Transverse colon (tissue), 4 donors: Measurements from ENCODE around the gene CYB5R4. TPM values are rescaled to one million over a fixed set of nuclear protein-coding genes. Genes with fewer than 3 reads are reported as not detected.

Experiments used
- DNase-seq: peaks from one replicate; pipeline ENCODE4 v3.0.0-alpha.2; 2019
- H3K27ac ChIP-seq, 4 donors: fragments of 200-600 bp; sonication (generic); 2 replicates each; pipeline ENCODE4 v1.5.1; 2016 to 2018; ENCODE audit warnings: inconsistent platforms in 4 of 4
- H3K27me3 ChIP-seq: fragments of 200-600 bp; sonication (generic); 2 replicates; pipeline ENCODE4 v1.5.1; 2017; ENCODE audit warnings: inconsistent platforms
- H3K36me3 ChIP-seq, 4 donors: fragments of 200-600 bp; sonication (generic); 2 replicates each; pipeline ENCODE4 v1.5.1; 2017 to 2019; ENCODE audit warnings: inconsistent platforms in 4 of 4
- H3K4me1 ChIP-seq, 4 donors: fragments of 200-600 bp; sonication (generic); 2 replicates each; pipeline ENCODE4 v1.5.1; 2017 to 2020; ENCODE audit warnings: inconsistent platforms in 4 of 4
- H3K4me3 ChIP-seq, 4 donors: fragments of 200-600 bp; sonication (generic); 1 replicate in 1 of 4; 2 replicates in 3 of 4; pipeline versions ENCODE4 v1.5.1 to v1.6.1; 2017 to 2019; ENCODE audit warnings: inconsistent platforms in 4 of 4
- H3K9me3 ChIP-seq, 2 donors: fragments of 200-600 bp; sonication (generic); 2 replicates each; pipeline ENCODE4 v1.5.1; 2017 to 2019; ENCODE audit warnings: inconsistent platforms in 2 of 2
- EP300 ChIP-seq: sonication (generic); formaldehyde crosslinking; IDR thresholded peaks from one replicate; pipeline ENCODE4 v1.6.1; 2017; ENCODE audit warnings: antibody characterized with exemption, low read depth
- POLR2A ChIP-seq: fragments of 450-650 bp; IDR thresholded peaks from one replicate; pipeline ENCODE4 v1.6.1; 2016; ENCODE audit warnings: antibody characterized with exemption, mild to moderate bottlenecking, moderate library complexity
- POLR2AphosphoS5 ChIP-seq, 3 donors: sonication (generic); formaldehyde crosslinking; IDR thresholded peaks; one replicate each; pipeline ENCODE4 v1.6.1; 2016; ENCODE audit warnings: antibody characterized with exemption in 3 of 3
- WGBS, 2 donors: methylation state at CpG; one replicate each; pipeline ENCODE4 v1.1.5; 2018; ENCODE audit warnings: low coverage in 1 of 2; 5-methylcytosine and 5-hydroxymethylcytosine counted together
- in situ Hi-C, 4 donors: fragments of 200-750 bp; cut with MboI; loops; one replicate each; pipeline versions ENCODE4 v1.15.0 to v1.15.1; 2017; ENCODE audit warnings: low sequenced_read_pairs in 3 of 4, low pct_ligation_motif_present in 1 of 4, low pct_unique_long_range_greater_than_20kb in 1 of 4
- intact Hi-C: fragments of 100-400 bp; cut with DNase I; formaldehyde crosslinking; loops from one replicate; pipeline ENCODE4 v1.15.1; 2023; ENCODE audit warnings: low total_unique reads
- total RNA-seq, 4 donors: library from RNA; depleted of rRNA; stranded (reverse); fragments of >200 nt; gene quantifications; one replicate each; pipeline ENCODE4 v1.1.0, GENCODE V29; 2016
- TF ChIP-seq, protein P1 (sequence below), 5 experiments: fragments of 200-600 bp in 3 of 5; fragments of 450-650 bp in 2 of 5; sonication (generic) in 3 of 5; IDR thresholded peaks; 1 replicate in 2 of 5; 2 replicates in 3 of 5; pipeline ENCODE4 v1.5.1; 2016 to 2017; ENCODE audit warnings: antibody characterized with exemption in 5 of 5, inconsistent platforms in 3 of 5, mild to moderate bottlenecking in 2 of 5, moderate library complexity in 1 of 5

CYB5R4 gene
- total RNA-seq, 4 donors from 2014 or later = 6.0 to 10.5 (median 8.4) TPM

DNA sequence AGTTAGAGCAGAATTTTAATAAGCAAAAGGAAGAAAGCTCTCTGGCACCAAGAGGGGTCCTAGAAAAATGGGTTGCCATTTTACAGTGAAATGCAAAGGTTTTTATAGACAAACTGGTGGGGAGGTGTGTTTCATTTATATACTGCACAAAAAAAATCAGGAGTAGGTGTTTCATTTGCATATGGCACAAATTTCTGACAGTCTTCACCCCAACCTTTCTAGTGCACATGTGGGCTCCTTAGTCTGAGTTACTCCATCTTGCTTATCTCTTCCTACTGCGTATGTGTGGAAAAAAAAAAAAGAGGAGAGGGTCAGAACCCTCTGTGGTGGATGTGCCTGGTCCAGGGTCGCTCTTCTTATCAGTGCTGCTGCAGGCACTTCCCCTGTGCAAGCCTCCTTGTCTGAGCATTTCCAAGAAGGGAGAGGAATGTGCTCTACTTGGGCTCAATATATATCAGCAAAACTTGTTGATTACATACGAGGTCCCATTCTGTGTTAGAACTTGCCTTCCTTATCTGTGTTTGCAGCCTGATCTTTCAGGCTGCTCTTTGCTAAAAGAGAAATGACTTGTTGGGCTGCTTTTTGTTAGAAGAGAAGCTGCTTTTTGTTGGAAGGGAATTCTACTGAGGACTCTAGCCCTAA lies 115.0 kb downstream of the CYB5R4 start:
- no peak overlapping the region for H3K27ac ChIP-seq
- H3K36me3 ChIP-seq = no peaks in the 10 kb centered on the region
- in situ Hi-C loops (no loop called here), intact Hi-C loops (loop anchor here (1.0 kb wide), 1 partner anchor 24 kb away; no protein-coding TSS in a partner anchor)
- H3K4me3 ChIP-seq = no peak overlapping the region
- DNase-seq = no peak
- no peaks in the 10 kb centered on the region for H3K27me3 ChIP-seq
- TF ChIP-seq, protein P1, sequence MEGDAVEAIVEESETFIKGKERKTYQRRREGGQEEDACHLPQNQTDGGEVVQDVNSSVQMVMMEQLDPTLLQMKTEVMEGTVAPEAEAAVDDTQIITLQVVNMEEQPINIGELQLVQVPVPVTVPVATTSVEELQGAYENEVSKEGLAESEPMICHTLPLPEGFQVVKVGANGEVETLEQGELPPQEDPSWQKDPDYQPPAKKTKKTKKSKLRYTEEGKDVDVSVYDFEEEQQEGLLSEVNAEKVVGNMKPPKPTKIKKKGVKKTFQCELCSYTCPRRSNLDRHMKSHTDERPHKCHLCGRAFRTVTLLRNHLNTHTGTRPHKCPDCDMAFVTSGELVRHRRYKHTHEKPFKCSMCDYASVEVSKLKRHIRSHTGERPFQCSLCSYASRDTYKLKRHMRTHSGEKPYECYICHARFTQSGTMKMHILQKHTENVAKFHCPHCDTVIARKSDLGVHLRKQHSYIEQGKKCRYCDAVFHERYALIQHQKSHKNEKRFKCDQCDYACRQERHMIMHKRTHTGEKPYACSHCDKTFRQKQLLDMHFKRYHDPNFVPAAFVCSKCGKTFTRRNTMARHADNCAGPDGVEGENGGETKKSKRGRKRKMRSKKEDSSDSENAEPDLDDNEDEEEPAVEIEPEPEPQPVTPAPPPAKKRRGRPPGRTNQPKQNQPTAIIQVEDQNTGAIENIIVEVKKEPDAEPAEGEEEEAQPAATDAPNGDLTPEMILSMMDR (IDR thresholded peaks at IDR 0.05) = no peak
- TF ChIP-seq POLR2AphosphoS5 (IDR thresholded peaks at IDR 0.05) = no peak
- no peak for TF ChIP-seq EP300
- TF ChIP-seq POLR2A = no peak
- no peaks in the 10 kb centered on the region for H3K9me3 ChIP-seq
- WGBS, 2 donors = 60 to 61% methylated on average over 1 to 3 of the region's 3 CpGs
- no peaks in the 10 kb centered on the region for H3K4me1 ChIP-seq

DNA sequence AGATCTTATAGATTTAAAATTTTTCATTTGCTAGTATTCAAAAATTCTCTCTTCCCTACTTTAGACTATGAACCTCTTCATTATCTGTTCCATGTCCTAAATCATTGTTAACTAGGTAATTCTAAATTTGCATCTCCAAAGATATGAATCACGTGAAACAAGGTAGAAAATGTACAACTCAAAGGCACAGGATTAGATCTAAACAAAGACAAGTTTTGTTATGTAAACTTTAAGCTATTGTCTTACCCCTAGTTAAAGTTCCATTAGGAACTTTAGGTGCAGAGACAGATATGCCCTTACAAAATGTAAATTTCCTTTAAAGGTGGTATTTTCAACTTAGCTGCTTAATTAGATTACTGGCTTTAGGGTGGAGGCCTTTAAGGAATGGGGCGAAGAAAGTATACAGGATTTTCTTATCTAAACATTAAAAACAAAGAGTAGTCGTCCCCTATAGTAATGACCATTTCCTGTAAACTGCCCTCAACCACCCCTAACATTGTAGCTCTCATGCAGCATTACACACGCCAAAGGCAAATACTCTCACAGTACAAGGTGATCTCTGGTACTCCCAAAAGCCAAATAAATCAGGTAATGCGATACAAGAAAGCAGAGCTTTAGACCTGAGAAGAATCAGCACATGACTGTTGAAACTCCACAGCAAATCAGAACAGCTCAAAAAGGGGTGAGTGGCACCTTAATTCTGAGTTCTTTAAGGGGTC lies 116.7 kb downstream of the CYB5R4 start:
- Histone ChIP-seq H3K36me3 (no peaks in the 10 kb centered on the region), H3K27ac (no peak overlapping the region)
- WGBS, 2 donors = 65 to 72% methylated on average over 5 of the region's 5 CpGs

DNA sequence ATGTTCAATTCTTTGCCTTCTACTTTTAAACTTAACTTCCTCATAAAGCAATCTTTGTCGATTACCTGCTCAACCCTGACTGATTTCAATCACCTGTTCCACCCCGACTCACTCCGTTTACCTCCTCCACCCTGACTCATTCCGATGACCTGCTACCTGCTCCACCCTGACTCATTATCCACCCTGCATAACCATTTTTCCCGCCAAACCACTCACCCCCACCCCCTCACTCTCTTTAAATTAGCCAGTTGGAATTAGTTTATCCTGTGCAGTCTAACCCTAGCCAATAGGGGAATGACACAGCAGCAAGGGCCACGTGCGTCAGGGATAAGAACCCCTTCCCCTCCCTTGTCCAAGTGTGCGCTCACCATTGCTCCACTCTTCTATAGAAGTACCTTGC lies 117.4 kb downstream of the CYB5R4 start:
- Histone ChIP-seq H3K27ac (no peak overlapping the region), H3K9me3 (no peaks in the 10 kb centered on the region), H3K4me3 (no peak overlapping the region), H3K27me3 (no peaks in the 10 kb centered on the region), H3K36me3 (no peaks in the 10 kb centered on the region), H3K4me1 (no peaks in the 10 kb centered on the region)
- no peak for DNase-seq
- intact Hi-C loops (no loop called here), in situ Hi-C loops (no loop called here)
- WGBS, 2 donors = 85% methylated on average over 8 of the region's 8 CpGs
- TF ChIP-seq EP300 = no peak
- TF ChIP-seq, protein P1 (IDR thresholded peaks at IDR 0.05) = no peak

More for the DNA sequence above, 116.7 kb downstream of the CYB5R4 start:
- intact Hi-C loops = no loop called here
- Histone ChIP-seq H3K9me3 (no peaks in the 10 kb centered on the region), H3K4me3 (no peak overlapping the region), H3K27me3 (no peaks in the 10 kb centered on the region), H3K4me1 (no peaks in the 10 kb centered on the region)
- TF ChIP-seq EP300 (no peak), POLR2A (no peak), POLR2AphosphoS5 (IDR thresholded peaks at IDR 0.05) (no peak)
- TF ChIP-seq, protein P1 (IDR thresholded peaks at IDR 0.05) = no peak
- no peak for DNase-seq
- in situ Hi-C loops = no loop called here

DNA sequence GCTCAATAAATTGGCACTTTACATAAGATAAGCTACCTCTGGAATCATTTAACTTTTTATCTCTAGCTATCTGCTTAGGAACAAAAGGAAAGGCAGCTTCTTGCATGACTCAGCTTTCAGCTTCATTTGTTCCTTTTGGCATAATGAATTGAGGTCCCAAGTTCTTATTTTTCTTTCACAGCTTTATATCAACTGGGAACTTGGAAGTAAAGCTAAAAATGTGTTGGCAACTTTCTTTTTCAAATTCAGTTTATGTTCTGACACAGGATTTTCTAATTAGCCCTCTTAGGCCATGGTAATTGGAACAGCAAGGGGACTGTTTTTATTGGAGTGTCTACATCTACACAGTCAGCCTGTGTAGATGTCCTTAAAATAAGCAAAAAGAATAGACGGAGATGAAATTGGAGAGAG lies 118.8 kb downstream of the CYB5R4 start:
- H3K36me3 ChIP-seq = no peaks in the 10 kb centered on the region
- no peak overlapping the region for H3K27ac ChIP-seq
- no peak for DNase-seq
- in situ Hi-C loops = no loop called here
- TF ChIP-seq EP300 = no peak
- TF ChIP-seq POLR2A = no peak
- no peaks in the 10 kb centered on the region for H3K4me1 ChIP-seq
- intact Hi-C loops = no loop called here
- 69 to 70% methylated on average over 1 of the region's 1 CpG for WGBS, 2 donors
- H3K27me3 ChIP-seq = no peaks in the 10 kb centered on the region
- no peak overlapping the region for H3K4me3 ChIP-seq
- H3K9me3 ChIP-seq = no peaks in the 10 kb centered on the region
